Gastroesophageal sphincter (tissue), 3 donors: ENCODE results near the gene AP1M2.

Experiments
- EP300 ChIP-seq: sonication (generic); formaldehyde crosslinking; IDR thresholded peaks from one replicate; pipeline ENCODE4 v1.6.1; 2017; ENCODE audit warnings: antibody characterized with exemption, mild to moderate bottlenecking
- POLR2AphosphoS5 ChIP-seq: sonication (generic); formaldehyde crosslinking; IDR thresholded peaks from one replicate; pipeline ENCODE4 v1.6.1; 2017; ENCODE audit warnings: antibody characterized with exemption
- TF ChIP-seq, protein P1 (sequence below), 4 experiments: fragments of 200-600 bp in 2 of 4; fragments of 450-650 bp in 2 of 4; sonication (generic) in 1 of 4; IDR thresholded peaks; one replicate each; pipeline ENCODE4 v1.5.1; 2017 to 2019; ENCODE audit warnings: antibody characterized with exemption in 4 of 4, mild to moderate bottlenecking in 2 of 4, moderate library complexity in 2 of 4

DNA sequence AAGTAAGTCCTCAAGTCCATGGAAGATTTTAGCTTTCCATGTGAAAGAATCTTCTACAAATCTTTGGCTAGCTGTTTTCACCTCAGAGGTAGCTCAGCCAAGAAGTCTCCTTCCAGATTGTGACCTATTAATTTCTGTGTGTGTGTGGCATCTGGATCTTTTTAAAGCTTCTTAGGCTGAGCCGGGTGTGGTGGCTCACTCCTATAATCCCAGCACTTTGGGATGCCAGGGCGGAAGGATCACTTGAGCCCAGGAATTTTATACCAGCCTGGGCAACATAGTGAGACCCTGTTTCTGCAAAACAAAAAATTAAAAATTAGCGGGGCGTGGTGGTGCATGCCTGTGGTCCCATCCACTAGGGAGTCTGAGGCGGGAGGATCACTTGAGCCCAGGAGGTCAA lies 24.8 kb upstream of the AP1M2 start:
- TF ChIP-seq, protein P1, sequence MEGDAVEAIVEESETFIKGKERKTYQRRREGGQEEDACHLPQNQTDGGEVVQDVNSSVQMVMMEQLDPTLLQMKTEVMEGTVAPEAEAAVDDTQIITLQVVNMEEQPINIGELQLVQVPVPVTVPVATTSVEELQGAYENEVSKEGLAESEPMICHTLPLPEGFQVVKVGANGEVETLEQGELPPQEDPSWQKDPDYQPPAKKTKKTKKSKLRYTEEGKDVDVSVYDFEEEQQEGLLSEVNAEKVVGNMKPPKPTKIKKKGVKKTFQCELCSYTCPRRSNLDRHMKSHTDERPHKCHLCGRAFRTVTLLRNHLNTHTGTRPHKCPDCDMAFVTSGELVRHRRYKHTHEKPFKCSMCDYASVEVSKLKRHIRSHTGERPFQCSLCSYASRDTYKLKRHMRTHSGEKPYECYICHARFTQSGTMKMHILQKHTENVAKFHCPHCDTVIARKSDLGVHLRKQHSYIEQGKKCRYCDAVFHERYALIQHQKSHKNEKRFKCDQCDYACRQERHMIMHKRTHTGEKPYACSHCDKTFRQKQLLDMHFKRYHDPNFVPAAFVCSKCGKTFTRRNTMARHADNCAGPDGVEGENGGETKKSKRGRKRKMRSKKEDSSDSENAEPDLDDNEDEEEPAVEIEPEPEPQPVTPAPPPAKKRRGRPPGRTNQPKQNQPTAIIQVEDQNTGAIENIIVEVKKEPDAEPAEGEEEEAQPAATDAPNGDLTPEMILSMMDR (IDR thresholded peaks at IDR 0.05) = no peak
- TF ChIP-seq EP300 (no peak), POLR2AphosphoS5 (no peak)
